ENCODE data around the gene ANKS1B. TPM values are rescaled to one million over a fixed set of nuclear protein-coding genes. Genes with fewer than 3 reads are reported as not detected.

The ANKS1B gene
- total and polyA plus RNA-seq, 4 donors = 0.03 to 3.4 (median 0.53) TPM

DNA sequence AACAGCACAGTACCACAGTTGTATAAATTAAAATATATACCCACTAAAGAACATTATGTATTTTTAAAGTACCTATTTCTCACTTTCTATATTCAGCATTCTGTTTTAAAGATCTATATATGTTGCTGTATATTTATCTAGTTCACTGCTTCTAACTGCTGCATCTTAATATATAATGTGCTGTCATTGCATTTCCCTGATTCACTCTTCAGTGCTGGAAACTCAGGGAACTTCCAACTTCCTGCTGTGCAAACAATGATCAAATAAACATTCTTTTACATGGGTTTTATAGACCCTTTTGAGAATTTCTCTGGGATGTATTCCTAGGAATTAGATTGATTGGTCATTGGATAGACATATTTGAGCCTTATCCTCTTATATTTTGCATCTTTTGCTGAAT is 960.5 kb downstream of the ANKS1B start:
- Histone ChIP-seq H3K4me1 (ENCODE audit: control insufficient read depth in 4 of 4, insufficient read depth in 4 of 4, low read length in 3 of 4) (no peaks in the 10 kb centered on the region), H3K9me3 (ENCODE audit: control insufficient read depth in 4 of 4, low read length in 3 of 4) (no peaks in the 10 kb centered on the region), H3K4me3 (ENCODE audit: low read depth in 1 of 3, low read length in 3 of 3) (no peak overlapping the region), H3K9ac (ENCODE audit: low read depth in 1 of 2, low read length in 2 of 2) (no peak overlapping the region), H3K27ac (ENCODE audit: low read depth in 1 of 2, low read length in 2 of 2) (no peak overlapping the region), H3K27me3 (ENCODE audit: control insufficient read depth in 4 of 4, insufficient read depth in 4 of 4, low read length in 3 of 4) (no peaks in the 10 kb centered on the region), H3K36me3 (ENCODE audit: control insufficient read depth in 4 of 4, insufficient read depth in 3 of 4, low read depth in 1 of 4, low read length in 3 of 4) (no peaks in the 10 kb centered on the region)
- TF ChIP-seq GABPA (IDR thresholded peaks at IDR 0.05 in 1 of 2, conservative IDR thresholded peaks at IDR 0.05 in 1 of 2) (no peak), FOXA1 (IDR thresholded peaks at IDR 0.05) (no peak), TAF1 (conservative IDR thresholded peaks at IDR 0.05) (no peak), JUND (IDR thresholded peaks at IDR 0.05) (no peak), YY1 (IDR thresholded peaks at IDR 0.05) (no peak), RXRA (IDR thresholded peaks at IDR 0.05) (no peak), NR2F2 (IDR thresholded peaks at IDR 0.05) (no peak), HNF4G (IDR thresholded peaks at IDR 0.05) (no peak), RAD21 (IDR thresholded peaks at IDR 0.05) (no peak), SP1 (IDR thresholded peaks at IDR 0.05) (no peak), EGR1 (IDR thresholded peaks at IDR 0.05; ENCODE audit: low read depth in 2 of 2) (no peak), HNF4A (conservative IDR thresholded peaks at IDR 0.05) (no peak)
- TF ChIP-seq, protein P1, sequence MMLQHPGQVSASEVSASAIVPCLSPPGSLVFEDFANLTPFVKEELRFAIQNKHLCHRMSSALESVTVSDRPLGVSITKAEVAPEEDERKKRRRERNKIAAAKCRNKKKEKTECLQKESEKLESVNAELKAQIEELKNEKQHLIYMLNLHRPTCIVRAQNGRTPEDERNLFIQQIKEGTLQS (IDR thresholded peaks at IDR 0.05) = no peak
- TF ChIP-seq, protein P2, sequence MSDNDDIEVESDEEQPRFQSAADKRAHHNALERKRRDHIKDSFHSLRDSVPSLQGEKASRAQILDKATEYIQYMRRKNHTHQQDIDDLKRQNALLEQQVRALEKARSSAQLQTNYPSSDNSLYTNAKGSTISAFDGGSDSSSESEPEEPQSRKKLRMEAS (IDR thresholded peaks at IDR 0.05) = no peak
- TF ChIP-seq, protein P3, sequence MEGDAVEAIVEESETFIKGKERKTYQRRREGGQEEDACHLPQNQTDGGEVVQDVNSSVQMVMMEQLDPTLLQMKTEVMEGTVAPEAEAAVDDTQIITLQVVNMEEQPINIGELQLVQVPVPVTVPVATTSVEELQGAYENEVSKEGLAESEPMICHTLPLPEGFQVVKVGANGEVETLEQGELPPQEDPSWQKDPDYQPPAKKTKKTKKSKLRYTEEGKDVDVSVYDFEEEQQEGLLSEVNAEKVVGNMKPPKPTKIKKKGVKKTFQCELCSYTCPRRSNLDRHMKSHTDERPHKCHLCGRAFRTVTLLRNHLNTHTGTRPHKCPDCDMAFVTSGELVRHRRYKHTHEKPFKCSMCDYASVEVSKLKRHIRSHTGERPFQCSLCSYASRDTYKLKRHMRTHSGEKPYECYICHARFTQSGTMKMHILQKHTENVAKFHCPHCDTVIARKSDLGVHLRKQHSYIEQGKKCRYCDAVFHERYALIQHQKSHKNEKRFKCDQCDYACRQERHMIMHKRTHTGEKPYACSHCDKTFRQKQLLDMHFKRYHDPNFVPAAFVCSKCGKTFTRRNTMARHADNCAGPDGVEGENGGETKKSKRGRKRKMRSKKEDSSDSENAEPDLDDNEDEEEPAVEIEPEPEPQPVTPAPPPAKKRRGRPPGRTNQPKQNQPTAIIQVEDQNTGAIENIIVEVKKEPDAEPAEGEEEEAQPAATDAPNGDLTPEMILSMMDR (IDR thresholded peaks at IDR 0.05; ENCODE audit: low read depth, low read length, missing input control) = no peak
- DNase-seq (ENCODE audit: low spot score) = no peak

DNA sequence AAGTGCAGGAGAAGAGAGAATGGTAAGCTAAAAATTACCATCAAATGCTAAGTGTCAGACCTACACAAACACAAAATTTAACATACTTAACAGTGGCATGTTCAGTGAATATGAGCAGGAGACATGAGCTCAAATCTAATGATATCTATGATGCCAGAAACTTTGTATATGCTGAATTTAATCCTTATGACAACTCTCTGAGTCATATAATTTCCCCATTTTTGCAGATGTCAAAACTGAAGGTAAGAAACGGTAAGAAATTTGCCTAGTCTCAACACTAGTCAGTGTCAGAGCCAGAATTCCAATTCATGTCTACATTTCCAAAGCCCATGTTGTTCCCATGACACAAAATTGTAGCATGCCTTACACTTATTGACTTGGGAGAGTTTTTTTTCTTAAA is 963.9 kb downstream of the ANKS1B start:
- no peak for DNase-seq (ENCODE audit: low spot score)
- Histone ChIP-seq H3K9ac (ENCODE audit: low read depth in 1 of 2, low read length in 2 of 2) (no peak overlapping the region), H3K4me1 (ENCODE audit: control insufficient read depth in 4 of 4, insufficient read depth in 4 of 4, low read length in 3 of 4) (no peaks in the 10 kb centered on the region), H3K27ac (ENCODE audit: low read depth in 1 of 2, low read length in 2 of 2) (no peak overlapping the region), H3K36me3 (ENCODE audit: control insufficient read depth in 4 of 4, insufficient read depth in 3 of 4, low read depth in 1 of 4, low read length in 3 of 4) (no peaks in the 10 kb centered on the region), H3K9me3 (ENCODE audit: control insufficient read depth in 4 of 4, low read length in 3 of 4) (peaks cover 0 to 4% (median 3%) of the 10 kb centered on the region in 4 donors), H3K27me3 (ENCODE audit: control insufficient read depth in 4 of 4, insufficient read depth in 4 of 4, low read length in 3 of 4) (no peaks in the 10 kb centered on the region), H3K4me3 (ENCODE audit: low read depth in 1 of 3, low read length in 3 of 3) (no peak overlapping the region)
- TF ChIP-seq, protein P3 (IDR thresholded peaks at IDR 0.05; ENCODE audit: low read depth, low read length, missing input control) = no peak
- TF ChIP-seq RAD21 (IDR thresholded peaks at IDR 0.05) (no peak), JUND (IDR thresholded peaks at IDR 0.05) (no peak), FOXA1 (IDR thresholded peaks at IDR 0.05) (no peak), EGR1 (IDR thresholded peaks at IDR 0.05; ENCODE audit: low read depth in 2 of 2) (no peak), RXRA (IDR thresholded peaks at IDR 0.05) (no peak), HNF4G (IDR thresholded peaks at IDR 0.05) (no peak), SP1 (IDR thresholded peaks at IDR 0.05) (no peak), NR2F2 (IDR thresholded peaks at IDR 0.05) (no peak), YY1 (IDR thresholded peaks at IDR 0.05) (no peak), GABPA (IDR thresholded peaks at IDR 0.05 in 1 of 2, conservative IDR thresholded peaks at IDR 0.05 in 1 of 2) (no peak), FOXA2 (IDR thresholded peaks at IDR 0.05) (no peak), TAF1 (conservative IDR thresholded peaks at IDR 0.05) (no peak), HNF4A (conservative IDR thresholded peaks at IDR 0.05) (no peak)
- TF ChIP-seq, protein P4, sequence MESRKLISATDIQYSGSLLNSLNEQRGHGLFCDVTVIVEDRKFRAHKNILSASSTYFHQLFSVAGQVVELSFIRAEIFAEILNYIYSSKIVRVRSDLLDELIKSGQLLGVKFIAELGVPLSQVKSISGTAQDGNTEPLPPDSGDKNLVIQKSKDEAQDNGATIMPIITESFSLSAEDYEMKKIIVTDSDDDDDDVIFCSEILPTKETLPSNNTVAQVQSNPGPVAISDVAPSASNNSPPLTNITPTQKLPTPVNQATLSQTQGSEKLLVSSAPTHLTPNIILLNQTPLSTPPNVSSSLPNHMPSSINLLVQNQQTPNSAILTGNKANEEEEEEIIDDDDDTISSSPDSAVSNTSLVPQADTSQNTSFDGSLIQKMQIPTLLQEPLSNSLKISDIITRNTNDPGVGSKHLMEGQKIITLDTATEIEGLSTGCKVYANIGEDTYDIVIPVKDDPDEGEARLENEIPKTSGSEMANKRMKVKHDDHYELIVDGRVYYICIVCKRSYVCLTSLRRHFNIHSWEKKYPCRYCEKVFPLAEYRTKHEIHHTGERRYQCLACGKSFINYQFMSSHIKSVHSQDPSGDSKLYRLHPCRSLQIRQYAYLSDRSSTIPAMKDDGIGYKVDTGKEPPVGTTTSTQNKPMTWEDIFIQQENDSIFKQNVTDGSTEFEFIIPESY (IDR thresholded peaks at IDR 0.05) = no peak
- TF ChIP-seq, protein P5, sequence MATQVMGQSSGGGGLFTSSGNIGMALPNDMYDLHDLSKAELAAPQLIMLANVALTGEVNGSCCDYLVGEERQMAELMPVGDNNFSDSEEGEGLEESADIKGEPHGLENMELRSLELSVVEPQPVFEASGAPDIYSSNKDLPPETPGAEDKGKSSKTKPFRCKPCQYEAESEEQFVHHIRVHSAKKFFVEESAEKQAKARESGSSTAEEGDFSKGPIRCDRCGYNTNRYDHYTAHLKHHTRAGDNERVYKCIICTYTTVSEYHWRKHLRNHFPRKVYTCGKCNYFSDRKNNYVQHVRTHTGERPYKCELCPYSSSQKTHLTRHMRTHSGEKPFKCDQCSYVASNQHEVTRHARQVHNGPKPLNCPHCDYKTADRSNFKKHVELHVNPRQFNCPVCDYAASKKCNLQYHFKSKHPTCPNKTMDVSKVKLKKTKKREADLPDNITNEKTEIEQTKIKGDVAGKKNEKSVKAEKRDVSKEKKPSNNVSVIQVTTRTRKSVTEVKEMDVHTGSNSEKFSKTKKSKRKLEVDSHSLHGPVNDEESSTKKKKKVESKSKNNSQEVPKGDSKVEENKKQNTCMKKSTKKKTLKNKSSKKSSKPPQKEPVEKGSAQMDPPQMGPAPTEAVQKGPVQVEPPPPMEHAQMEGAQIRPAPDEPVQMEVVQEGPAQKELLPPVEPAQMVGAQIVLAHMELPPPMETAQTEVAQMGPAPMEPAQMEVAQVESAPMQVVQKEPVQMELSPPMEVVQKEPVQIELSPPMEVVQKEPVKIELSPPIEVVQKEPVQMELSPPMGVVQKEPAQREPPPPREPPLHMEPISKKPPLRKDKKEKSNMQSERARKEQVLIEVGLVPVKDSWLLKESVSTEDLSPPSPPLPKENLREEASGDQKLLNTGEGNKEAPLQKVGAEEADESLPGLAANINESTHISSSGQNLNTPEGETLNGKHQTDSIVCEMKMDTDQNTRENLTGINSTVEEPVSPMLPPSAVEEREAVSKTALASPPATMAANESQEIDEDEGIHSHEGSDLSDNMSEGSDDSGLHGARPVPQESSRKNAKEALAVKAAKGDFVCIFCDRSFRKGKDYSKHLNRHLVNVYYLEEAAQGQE (IDR thresholded peaks at IDR 0.05) = no peak
- TF ChIP-seq, protein P2 (IDR thresholded peaks at IDR 0.05) = no peak
- TF ChIP-seq, protein P1 (IDR thresholded peaks at IDR 0.05) = no peak
- WGBS = 79% methylated on average over 1 of the region's 1 CpG
